Stimulated activated CD8-positive, alpha-beta memory T cell treated with anti-CD3 and anti-CD28 coated beads, Interleukin-7, amount 100 ng/mL, for 1 hour (primary cell): ENCODE measurements around the gene FUBP3.

Experiments used
- DNase-seq, 2 donors: peaks; one replicate each; pipeline ENCODE4 v3.0.0-alpha.2; 2020; ENCODE audit warnings: low read depth in 2 of 2

The FUBP3 gene

GRCh38 chr9:130578865-130579737 is at the start of gene FUBP3:
Gene FUBP3, plus strand, starts transcription at chr9:130579577. Its CDS starts 104 bp downstream, at chr9:130579681.
- peak; percentile 69 to 78 for DNase-seq

- DNase-seq: no peak
Measured at GRCh38 chr9:130530938-130531337, 48.4 kb upstream of the FUBP3 start.

- no peak for DNase-seq
Measured at GRCh38 chr9:130531670-130532069, 47.7 kb upstream of the FUBP3 start.

- no peak for DNase-seq
Measured at GRCh38 chr9:130532426-130533080, 46.8 kb upstream of the FUBP3 start.

- no peak for DNase-seq
Measured at GRCh38 chr9:130535818-130536521, 43.4 kb upstream of the FUBP3 start.

GRCh38 chr9:130536701-130537107 is 42.7 kb upstream of the FUBP3 start:
- no peak for DNase-seq

- no peak for DNase-seq
Measured at GRCh38 chr9:130537346-130538050, 41.9 kb upstream of the FUBP3 start.

GRCh38 chr9:130539420-130540223 is 39.8 kb upstream of the FUBP3 start:
- DNase-seq: no peak

GRCh38 chr9:130541533-130541932 is 37.8 kb upstream of the FUBP3 start:
- no peak for DNase-seq

GRCh38 chr9:130542038-130542437 is 37.3 kb upstream of the FUBP3 start:
- no peak for DNase-seq

GRCh38 chr9:130542457-130543228 is 36.7 kb upstream of the FUBP3 start:
- DNase-seq: no peak

GRCh38 chr9:130543368-130543767 is 36.0 kb upstream of the FUBP3 start:
- DNase-seq: no peak

GRCh38 chr9:130543859-130544258 is 35.5 kb upstream of the FUBP3 start:
- no peak for DNase-seq

GRCh38 chr9:130544364-130544763 is 35.0 kb upstream of the FUBP3 start:
- DNase-seq: no peak

GRCh38 chr9:130548103-130548502 is 31.3 kb upstream of the FUBP3 start:
- DNase-seq: no peak

GRCh38 chr9:130549093-130549735 is 30.2 kb upstream of the FUBP3 start:
- DNase-seq: no peak

GRCh38 chr9:130554606-130555005 is 24.8 kb upstream of the FUBP3 start:
- no peak for DNase-seq

- no peak for DNase-seq
Measured at GRCh38 chr9:130555061-130555460, 24.3 kb upstream of the FUBP3 start.

- no peak for DNase-seq
Measured at GRCh38 chr9:130555968-130556367, 23.4 kb upstream of the FUBP3 start.
